WTC11 (cell line): ENCODE measurements around the gene RBM47. TPM values are rescaled to one million over a fixed set of nuclear protein-coding genes. Genes with fewer than 3 reads are reported as not detected.
"Not testable (repeated sequence)": the region's sequence is repeated elsewhere in the genome, so short reads cannot be mapped to it uniquely, and the experiment has no call there.

ENCODE experiments used
- ATAC-seq: fragments of 200-7000 bp; cut with Tn5 transposase; 2 replicates; pipeline ENCODE4 v1.10.0; 2021; ENCODE audit warnings: mild to moderate bottlenecking, moderate library complexity
- CTCF ChIA-PET: fragments of 300-600 bp; sonication (Branson Sonifier 250); formaldehyde crosslinking; loops from one replicate; lab custom pipeline; 2021; ENCODE audit warnings: antibody characterized with exemption; lab: Charles Lee
- POLR2A ChIA-PET: fragments of 350-600 bp; sonication (Branson Sonifier 250); formaldehyde crosslinking; loops from one replicate; lab custom pipeline; 2021; ENCODE audit warnings: antibody characterized with exemption; lab: Charles Lee
- DNase-seq: peaks from one replicate; pipeline ENCODE4 v3.0.0; 2021; ENCODE audit warnings: low spot score
- H3K27ac Mint-ChIP-seq: 2 replicates; pipeline ENCODE4 v1.8.0; 2021; ENCODE audit warnings: mixed read lengths
- H3K27me3 Mint-ChIP-seq: 2 replicates; pipeline ENCODE4 v1.8.0; 2021; ENCODE audit warnings: low read depth, mild to moderate bottlenecking, moderate library complexity, mixed read lengths
- H3K36me3 Mint-ChIP-seq: 2 replicates; pipeline ENCODE4 v1.8.0; 2021; ENCODE audit warnings: mixed read lengths
- H3K4me1 Mint-ChIP-seq: 2 replicates; pipeline ENCODE4 v1.8.0; 2022; ENCODE audit warnings: mixed read lengths
- H3K4me3 Mint-ChIP-seq: 2 replicates; pipeline ENCODE4 v1.8.0; 2021; ENCODE audit warnings: mild to moderate bottlenecking, moderate library complexity, mixed read lengths
- H3K9me3 Mint-ChIP-seq: 2 replicates; pipeline ENCODE4 v1.8.0; 2021; ENCODE audit warnings: mixed read lengths
- CREM ChIP-seq: sonication (generic); formaldehyde crosslinking; IDR thresholded peaks from 2 replicates; pipeline ENCODE4 v1.8.1; 2022; ENCODE audit warnings: mild to moderate bottlenecking, missing genetic modification reagents, moderate library complexity
- HMGA2 ChIP-seq: fragments of 250-450 bp; sonication (Bioruptor Pico); IDR thresholded peaks from 2 replicates; pipeline ENCODE4 v1.4.0; 2021; ENCODE audit warnings: mild to moderate bottlenecking, moderate library complexity
- RELA ChIP-seq: sonication (generic); formaldehyde crosslinking; IDR thresholded peaks from 2 replicates; pipeline ENCODE4 v1.8.1; 2022; ENCODE audit warnings: missing genetic modification reagents, mild to moderate bottlenecking, borderline replicate concordance
- SMAD3 ChIP-seq: sonication (generic); formaldehyde crosslinking; IDR thresholded peaks from 2 replicates; pipeline ENCODE4 v1.8.0; 2022; ENCODE audit warnings: missing genetic modification reagents, mild to moderate bottlenecking, borderline replicate concordance
- ZNF219 ChIP-seq: sonication (generic); formaldehyde crosslinking; IDR thresholded peaks from 2 replicates; pipeline ENCODE4 v1.8.0; 2023; ENCODE audit warnings: missing genetic modification reagents, mild to moderate bottlenecking, borderline replicate concordance
- ZNF317 ChIP-seq: sonication (generic); formaldehyde crosslinking; IDR thresholded peaks from 2 replicates; pipeline ENCODE4 v1.8.1; 2023; ENCODE audit warnings: low read depth, mild to moderate bottlenecking, moderate library complexity, missing genetic modification reagents, borderline replicate concordance
- total RNA-seq: library from RNA; stranded (reverse); gene quantifications from 3 replicates; pipeline ENCODE4 v1.2.3, GENCODE V29; 2021
- TF ChIP-seq, protein P1 (sequence below): fragments of 200-600 bp; IDR thresholded peaks from 2 replicates; pipeline ENCODE4 v1.8.0; 2022; ENCODE audit warnings: antibody characterized with exemption
- TF ChIP-seq, protein P2 (sequence below): sonication (generic); formaldehyde crosslinking; IDR thresholded peaks from 2 replicates; pipeline ENCODE4 v1.8.1; 2022; ENCODE audit warnings: low read depth, missing genetic modification reagents, borderline replicate concordance
- TF ChIP-seq, protein P3 (sequence below): sonication (generic); formaldehyde crosslinking; IDR thresholded peaks from 2 replicates; pipeline ENCODE4 v1.8.0; 2023; ENCODE audit warnings: missing genetic modification reagents, mild to moderate bottlenecking, borderline replicate concordance
- TF ChIP-seq, protein P4 (sequence below): sonication (generic); formaldehyde crosslinking; IDR thresholded peaks from 2 replicates; pipeline ENCODE4 v1.8.1; 2023; ENCODE audit warnings: mild to moderate bottlenecking, missing genetic modification reagents

The RBM47 gene
- total RNA-seq, 1 experiment from 2014 or later, result 97.9 TPM

DNA sequence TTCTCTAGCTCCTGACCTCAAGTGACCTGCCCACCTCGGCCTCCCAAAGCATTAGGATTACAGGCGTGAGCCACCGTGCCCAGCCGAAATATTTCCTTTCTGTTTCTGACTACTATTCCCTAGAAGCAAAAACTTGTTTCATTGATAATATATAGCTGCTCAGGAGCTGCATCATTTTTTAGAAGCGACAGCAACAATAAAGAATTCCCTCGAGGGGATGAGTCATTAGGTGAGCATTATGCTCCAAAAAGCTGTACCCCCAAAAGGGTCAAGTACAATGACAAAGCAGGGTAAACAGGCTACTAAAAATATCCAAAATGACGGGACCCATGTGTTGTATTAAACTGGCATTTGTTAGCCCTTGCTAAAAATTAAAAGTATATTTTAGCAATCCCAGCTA lies 67.0 kb downstream of the RBM47 start:
- no peaks in the 10 kb centered on the region for H3K27me3 Mint-ChIP-seq
- TF ChIP-seq, protein P1, sequence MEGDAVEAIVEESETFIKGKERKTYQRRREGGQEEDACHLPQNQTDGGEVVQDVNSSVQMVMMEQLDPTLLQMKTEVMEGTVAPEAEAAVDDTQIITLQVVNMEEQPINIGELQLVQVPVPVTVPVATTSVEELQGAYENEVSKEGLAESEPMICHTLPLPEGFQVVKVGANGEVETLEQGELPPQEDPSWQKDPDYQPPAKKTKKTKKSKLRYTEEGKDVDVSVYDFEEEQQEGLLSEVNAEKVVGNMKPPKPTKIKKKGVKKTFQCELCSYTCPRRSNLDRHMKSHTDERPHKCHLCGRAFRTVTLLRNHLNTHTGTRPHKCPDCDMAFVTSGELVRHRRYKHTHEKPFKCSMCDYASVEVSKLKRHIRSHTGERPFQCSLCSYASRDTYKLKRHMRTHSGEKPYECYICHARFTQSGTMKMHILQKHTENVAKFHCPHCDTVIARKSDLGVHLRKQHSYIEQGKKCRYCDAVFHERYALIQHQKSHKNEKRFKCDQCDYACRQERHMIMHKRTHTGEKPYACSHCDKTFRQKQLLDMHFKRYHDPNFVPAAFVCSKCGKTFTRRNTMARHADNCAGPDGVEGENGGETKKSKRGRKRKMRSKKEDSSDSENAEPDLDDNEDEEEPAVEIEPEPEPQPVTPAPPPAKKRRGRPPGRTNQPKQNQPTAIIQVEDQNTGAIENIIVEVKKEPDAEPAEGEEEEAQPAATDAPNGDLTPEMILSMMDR, result no peak
- TF ChIP-seq HMGA2 (CRISPR knock-in tag) (no peak), CREM (CRISPR knock-in tag) (no peak)
- no peak for ATAC-seq
- H3K4me3 Mint-ChIP-seq, result no peak overlapping the region
- H3K4me1 Mint-ChIP-seq, result peaks cover 58% of the 10 kb centered on the region
- H3K36me3 Mint-ChIP-seq, result no peaks in the 10 kb centered on the region; the same call in 1 of the 2 replicates
- no peak for DNase-seq
- no peak overlapping the region for H3K27ac Mint-ChIP-seq
- CTCF ChIA-PET, result no interaction called here
- POLR2A ChIA-PET, result no interaction called here
- no peaks in the 10 kb centered on the region for H3K9me3 Mint-ChIP-seq

DNA sequence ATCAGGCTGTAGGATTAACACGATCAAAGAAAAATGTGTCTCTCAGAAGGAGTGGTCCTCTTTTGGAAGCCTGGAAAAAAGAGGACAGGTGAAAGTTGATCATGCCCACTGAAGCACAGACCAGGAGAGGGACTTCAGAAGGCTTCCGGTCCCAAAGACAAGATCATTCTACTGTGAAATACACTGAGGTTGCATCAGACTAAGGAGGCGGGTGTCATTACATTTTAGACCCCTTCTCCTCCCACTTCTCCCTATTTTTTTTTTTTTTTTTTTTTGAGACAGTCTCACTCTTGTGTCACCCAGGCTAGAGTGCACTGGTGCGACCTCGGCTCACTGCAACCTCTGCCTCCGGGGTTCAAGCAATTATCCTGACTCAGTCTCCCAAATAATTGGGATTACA lies 67.5 kb downstream of the RBM47 start:
- Mint-ChIP-seq H3K4me1 (peaks cover 54% of the 10 kb centered on the region), H3K27ac (peak overlapping the region; percentile 87), H3K27me3 (no peaks in the 10 kb centered on the region), H3K9me3 (no peaks in the 10 kb centered on the region), H3K4me3 (no peak overlapping the region), H3K36me3 (no peaks in the 10 kb centered on the region; the same call in 1 of the 2 replicates)
- ATAC-seq (no peak), DNase-seq (no peak)
- POLR2A ChIA-PET, result no interaction called here
- TF ChIP-seq RELA, result no peak
- TF ChIP-seq SMAD3 (CRISPR knock-in tag), result no peak
- TF ChIP-seq ZNF317, result no peak
- TF ChIP-seq, protein P2, sequence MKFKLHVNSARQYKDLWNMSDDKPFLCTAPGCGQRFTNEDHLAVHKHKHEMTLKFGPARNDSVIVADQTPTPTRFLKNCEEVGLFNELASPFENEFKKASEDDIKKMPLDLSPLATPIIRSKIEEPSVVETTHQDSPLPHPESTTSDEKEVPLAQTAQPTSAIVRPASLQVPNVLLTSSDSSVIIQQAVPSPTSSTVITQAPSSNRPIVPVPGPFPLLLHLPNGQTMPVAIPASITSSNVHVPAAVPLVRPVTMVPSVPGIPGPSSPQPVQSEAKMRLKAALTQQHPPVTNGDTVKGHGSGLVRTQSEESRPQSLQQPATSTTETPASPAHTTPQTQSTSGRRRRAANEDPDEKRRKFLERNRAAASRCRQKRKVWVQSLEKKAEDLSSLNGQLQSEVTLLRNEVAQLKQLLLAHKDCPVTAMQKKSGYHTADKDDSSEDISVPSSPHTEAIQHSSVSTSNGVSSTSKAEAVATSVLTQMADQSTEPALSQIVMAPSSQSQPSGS, result no peak
- TF ChIP-seq, protein P3, sequence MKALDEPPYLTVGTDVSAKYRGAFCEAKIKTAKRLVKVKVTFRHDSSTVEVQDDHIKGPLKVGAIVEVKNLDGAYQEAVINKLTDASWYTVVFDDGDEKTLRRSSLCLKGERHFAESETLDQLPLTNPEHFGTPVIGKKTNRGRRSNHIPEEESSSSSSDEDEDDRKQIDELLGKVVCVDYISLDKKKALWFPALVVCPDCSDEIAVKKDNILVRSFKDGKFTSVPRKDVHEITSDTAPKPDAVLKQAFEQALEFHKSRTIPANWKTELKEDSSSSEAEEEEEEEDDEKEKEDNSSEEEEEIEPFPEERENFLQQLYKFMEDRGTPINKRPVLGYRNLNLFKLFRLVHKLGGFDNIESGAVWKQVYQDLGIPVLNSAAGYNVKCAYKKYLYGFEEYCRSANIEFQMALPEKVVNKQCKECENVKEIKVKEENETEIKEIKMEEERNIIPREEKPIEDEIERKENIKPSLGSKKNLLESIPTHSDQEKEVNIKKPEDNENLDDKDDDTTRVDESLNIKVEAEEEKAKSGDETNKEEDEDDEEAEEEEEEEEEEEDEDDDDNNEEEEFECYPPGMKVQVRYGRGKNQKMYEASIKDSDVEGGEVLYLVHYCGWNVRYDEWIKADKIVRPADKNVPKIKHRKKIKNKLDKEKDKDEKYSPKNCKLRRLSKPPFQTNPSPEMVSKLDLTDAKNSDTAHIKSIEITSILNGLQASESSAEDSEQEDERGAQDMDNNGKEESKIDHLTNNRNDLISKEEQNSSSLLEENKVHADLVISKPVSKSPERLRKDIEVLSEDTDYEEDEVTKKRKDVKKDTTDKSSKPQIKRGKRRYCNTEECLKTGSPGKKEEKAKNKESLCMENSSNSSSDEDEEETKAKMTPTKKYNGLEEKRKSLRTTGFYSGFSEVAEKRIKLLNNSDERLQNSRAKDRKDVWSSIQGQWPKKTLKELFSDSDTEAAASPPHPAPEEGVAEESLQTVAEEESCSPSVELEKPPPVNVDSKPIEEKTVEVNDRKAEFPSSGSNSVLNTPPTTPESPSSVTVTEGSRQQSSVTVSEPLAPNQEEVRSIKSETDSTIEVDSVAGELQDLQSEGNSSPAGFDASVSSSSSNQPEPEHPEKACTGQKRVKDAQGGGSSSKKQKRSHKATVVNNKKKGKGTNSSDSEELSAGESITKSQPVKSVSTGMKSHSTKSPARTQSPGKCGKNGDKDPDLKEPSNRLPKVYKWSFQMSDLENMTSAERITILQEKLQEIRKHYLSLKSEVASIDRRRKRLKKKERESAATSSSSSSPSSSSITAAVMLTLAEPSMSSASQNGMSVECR (CRISPR knock-in tag), result no peak
- TF ChIP-seq, protein P4, sequence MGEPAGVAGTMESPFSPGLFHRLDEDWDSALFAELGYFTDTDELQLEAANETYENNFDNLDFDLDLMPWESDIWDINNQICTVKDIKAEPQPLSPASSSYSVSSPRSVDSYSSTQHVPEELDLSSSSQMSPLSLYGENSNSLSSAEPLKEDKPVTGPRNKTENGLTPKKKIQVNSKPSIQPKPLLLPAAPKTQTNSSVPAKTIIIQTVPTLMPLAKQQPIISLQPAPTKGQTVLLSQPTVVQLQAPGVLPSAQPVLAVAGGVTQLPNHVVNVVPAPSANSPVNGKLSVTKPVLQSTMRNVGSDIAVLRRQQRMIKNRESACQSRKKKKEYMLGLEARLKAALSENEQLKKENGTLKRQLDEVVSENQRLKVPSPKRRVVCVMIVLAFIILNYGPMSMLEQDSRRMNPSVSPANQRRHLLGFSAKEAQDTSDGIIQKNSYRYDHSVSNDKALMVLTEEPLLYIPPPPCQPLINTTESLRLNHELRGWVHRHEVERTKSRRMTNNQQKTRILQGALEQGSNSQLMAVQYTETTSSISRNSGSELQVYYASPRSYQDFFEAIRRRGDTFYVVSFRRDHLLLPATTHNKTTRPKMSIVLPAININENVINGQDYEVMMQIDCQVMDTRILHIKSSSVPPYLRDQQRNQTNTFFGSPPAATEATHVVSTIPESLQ (CRISPR knock-in tag), result no peak
- TF ChIP-seq ZNF219 (CRISPR knock-in tag), result no peak
- CTCF ChIA-PET, result no interaction called here

DNA sequence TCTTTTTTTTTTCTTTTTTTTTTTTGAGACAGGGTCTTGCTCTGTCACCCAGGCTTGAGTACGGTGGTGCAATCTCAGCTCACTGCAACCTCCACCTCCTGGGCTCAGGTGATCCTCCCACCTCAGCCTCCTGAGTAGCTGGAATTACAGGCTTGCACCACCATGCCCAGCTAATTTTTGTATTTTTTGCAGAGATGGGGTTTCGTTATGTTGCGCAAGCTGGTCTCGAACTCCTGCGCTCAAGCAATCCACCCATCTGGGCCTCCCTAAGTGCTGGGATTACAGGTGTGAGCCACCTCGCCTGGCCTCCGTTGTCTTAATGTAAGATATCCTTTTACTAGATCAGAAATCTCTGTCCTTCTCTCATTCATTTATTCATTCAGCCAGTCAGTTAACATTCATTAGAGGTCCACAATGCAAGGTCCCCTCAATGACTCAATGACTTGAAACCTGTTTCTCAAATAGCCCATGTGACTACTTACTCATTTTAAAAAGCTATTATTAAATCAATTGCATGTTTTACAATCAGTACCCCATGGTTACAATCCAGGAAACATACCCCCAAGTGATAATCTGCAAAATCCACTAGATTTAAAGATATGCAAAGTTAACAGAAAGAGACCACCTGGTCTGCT lies 68.0 kb downstream of the RBM47 start:
- H3K27me3 Mint-ChIP-seq, H3K36me3 Mint-ChIP-seq, ATAC-seq, H3K4me3 Mint-ChIP-seq, DNase-seq, H3K9me3 Mint-ChIP-seq: not testable (repeated sequence)
- Mint-ChIP-seq H3K27ac (peak overlapping the region; percentile 87), H3K4me1 (peaks cover 48% of the 10 kb centered on the region)
- POLR2A ChIA-PET, result interaction anchor here (0.5 to 0.7 kb wide), 3 partner anchors 68 to 189 kb away, joined by 3 to 4 read pairs (median 3); no protein-coding TSS in a partner anchor
- CTCF ChIA-PET, result interaction anchor here (0.6 kb wide), 1 partner anchor 69 kb away, joined by 3 read pairs; no protein-coding TSS in a partner anchor
